ENCODE measurements around the gene ADGRB3. TPM values are rescaled to one million over a fixed set of nuclear protein-coding genes. Genes with fewer than 3 reads are reported as not detected.

ADGRB3 gene
- total and polyA plus RNA-seq, 12 donors, result 0.47 to 2.1 (median 0.85) TPM

- intact Hi-C loops (cut with DNase I), result no loop called here
- H3K27me3 ChIP-seq, result no peaks in the 10 kb centered on the region
- no peaks in the 10 kb centered on the region for H3K9me3 ChIP-seq
- no peaks in the 10 kb centered on the region for H3K4me1 ChIP-seq
- DNase-seq, result no peak
- TF ChIP-seq CTCF (IDR thresholded peaks at IDR 0.05), result no peak
- no peak overlapping the region for H3K4me3 ChIP-seq
- ATAC-seq, result no peak
- WGBS, 2 donors, result 92 to 97% methylated on average over 2 of the region's 2 CpGs
- no peak overlapping the region for H3K27ac ChIP-seq
- H3K36me3 ChIP-seq, result no peaks in the 10 kb centered on the region
Measured at GRCh38 chr6:69063401-69063800, 428.3 kb downstream of the ADGRB3 start.

GRCh38 chr6:69064226-69064625 is 429.1 kb downstream of the ADGRB3 start:
- WGBS, 2 donors, result 79 to 84% methylated on average over 1 of the region's 1 CpG

GRCh38 chr6:69069881-69070280 is 434.8 kb downstream of the ADGRB3 start:
- ATAC-seq, result no peak
- Histone ChIP-seq H3K4me1 (no peaks in the 10 kb centered on the region), H3K27ac (no peak overlapping the region), H3K4me3 (no peak overlapping the region), H3K9me3 (no peaks in the 10 kb centered on the region), H3K36me3 (no peaks in the 10 kb centered on the region), H3K27me3 (no peaks in the 10 kb centered on the region)
- no peak for DNase-seq
- WGBS, 2 donors, result 68 to 69% methylated on average over 1 of the region's 1 CpG
- no peak for TF ChIP-seq CTCF (IDR thresholded peaks at IDR 0.05)
- intact Hi-C loops (cut with DNase I), result no loop called here

More at GRCh38 chr6:69064226-69064625, 429.1 kb downstream of the ADGRB3 start:
- no peak for TF ChIP-seq CTCF (IDR thresholded peaks at IDR 0.05)
- DNase-seq (no peak), ATAC-seq (no peak)
- Histone ChIP-seq H3K36me3 (no peaks in the 10 kb centered on the region), H3K9me3 (no peaks in the 10 kb centered on the region), H3K4me1 (no peaks in the 10 kb centered on the region), H3K27me3 (no peaks in the 10 kb centered on the region), H3K4me3 (no peak overlapping the region), H3K27ac (no peak overlapping the region)
- intact Hi-C loops (cut with DNase I), result no loop called here

- Histone ChIP-seq H3K36me3 (no peaks in the 10 kb centered on the region), H3K27me3 (no peaks in the 10 kb centered on the region), H3K4me3 (no peak overlapping the region), H3K27ac (no peak overlapping the region), H3K4me1 (no peaks in the 10 kb centered on the region), H3K9me3 (no peaks in the 10 kb centered on the region)
- intact Hi-C loops (cut with DNase I), result no loop called here
- no peak for ATAC-seq
- no peak for DNase-seq
- WGBS, 2 donors, result 81 to 88% methylated on average over 1 of the region's 1 CpG
- no peak for TF ChIP-seq CTCF (IDR thresholded peaks at IDR 0.05)
Measured at GRCh38 chr6:69072796-69073195, 437.7 kb downstream of the ADGRB3 start.

All from heart right ventricle (tissue), 16 donors.